Hippocampal formation (tissue), 2 donors: Measurements from ENCODE around the gene SYNJ2.

Experiments
- DNase-seq, 2 donors: peaks; one replicate each; lab custom pipeline; 2025; lab: John Stamatoyannopoulos, UW

The SYNJ2 gene

DNA sequence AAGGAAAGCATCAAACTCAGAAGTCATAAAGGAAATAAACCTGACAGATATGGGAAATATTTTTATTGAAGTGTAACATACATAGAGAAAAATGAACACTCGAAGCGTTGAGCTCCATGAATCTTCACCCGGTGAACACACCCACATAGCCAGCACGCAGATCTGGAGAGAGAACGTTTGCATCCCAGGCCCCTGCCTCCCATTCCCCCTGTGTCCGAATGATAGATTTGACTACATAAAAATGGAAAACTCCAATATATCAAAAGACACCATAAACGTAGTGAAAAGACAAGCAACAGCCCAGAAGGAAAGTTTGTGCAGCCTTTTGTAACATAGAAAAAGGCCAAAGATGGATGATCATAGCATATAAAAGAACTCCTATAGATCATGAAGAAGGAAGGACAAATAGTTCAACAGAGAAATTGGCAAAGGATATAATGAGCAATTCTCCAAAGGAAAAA is 17.1 kb downstream of the SYNJ2 start:
- no peak for DNase-seq

- peak; percentile 82 to 83 for DNase-seq
Measured at GRCh38 chr6:157999168-158000051, 17.7 kb downstream of the SYNJ2 start.

- DNase-seq, result no peak
Measured at GRCh38 chr6:158000530-158001307, 19.1 kb downstream of the SYNJ2 start.

- no peak for DNase-seq
Measured at GRCh38 chr6:158002249-158002950, 20.7 kb downstream of the SYNJ2 start.

DNA sequence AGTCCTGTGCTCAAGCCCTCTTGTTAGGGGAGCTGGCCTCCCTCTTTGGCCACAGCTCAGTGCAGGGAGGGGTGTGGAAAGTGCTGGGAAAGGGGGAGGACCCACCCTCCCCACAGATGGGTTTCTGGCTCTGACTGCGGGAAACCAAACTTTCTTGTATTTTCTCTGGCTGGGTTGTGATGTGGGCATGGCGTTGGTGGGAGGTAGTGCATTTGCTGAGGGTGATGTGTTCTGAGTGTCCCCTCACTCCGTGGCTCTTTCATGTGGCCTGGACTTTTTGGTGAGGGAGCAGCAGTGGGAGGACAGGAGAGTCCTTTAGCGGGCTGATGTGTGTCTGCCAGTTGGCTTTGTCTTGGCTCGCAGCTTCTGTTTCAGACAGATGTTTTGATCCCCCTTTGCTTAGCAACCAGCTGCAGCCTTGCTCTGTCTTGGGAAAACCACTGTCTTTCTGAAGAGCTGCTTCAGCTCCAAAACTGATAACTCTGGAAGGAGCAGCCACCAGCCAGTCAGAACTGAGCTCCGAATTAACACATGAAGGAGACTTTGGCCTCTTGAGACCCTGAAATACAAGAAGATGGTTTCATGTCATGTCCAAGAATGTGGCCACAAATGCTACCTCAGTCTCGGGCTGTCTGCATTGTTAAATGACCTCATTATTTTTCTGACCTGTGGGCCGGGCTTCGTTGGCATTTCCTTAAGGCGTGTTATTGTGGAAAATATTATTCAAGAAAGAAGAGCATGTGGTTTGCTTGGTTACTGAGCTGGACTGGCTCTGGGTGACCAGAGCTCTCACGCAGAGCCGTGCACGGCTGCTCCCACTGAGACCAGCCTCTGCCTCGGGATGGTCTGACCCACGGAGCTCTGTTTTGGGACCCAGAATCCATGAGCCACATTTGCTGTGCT is 21.5 kb downstream of the SYNJ2 start:
- DNase-seq, result peak in 1 of 2 donors; percentile 51

GRCh38 chr6:158003910-158004700 is 22.4 kb downstream of the SYNJ2 start:
- no peak for DNase-seq

DNA sequence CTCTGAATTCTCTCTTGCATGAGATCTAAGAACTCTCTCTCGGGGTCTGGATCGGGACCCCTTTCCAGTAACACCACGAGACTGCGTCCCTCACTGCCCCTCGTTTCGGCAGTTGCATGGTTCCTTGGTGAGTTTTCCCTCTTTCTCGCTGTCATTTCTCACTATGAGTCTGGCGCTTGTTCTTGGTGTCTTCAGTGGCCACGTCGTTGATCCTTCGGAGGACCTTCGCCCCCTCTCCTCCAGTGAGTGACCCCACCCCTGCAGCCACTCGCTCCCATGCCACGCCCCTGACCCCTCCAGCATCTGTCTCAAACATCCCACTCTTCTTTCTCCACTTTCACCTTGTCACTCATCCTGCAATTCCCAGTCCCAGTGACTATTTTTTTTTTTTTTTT is 23.0 kb downstream of the SYNJ2 start:
- no peak for DNase-seq

GRCh38 chr6:158005626-158006180 is 24.0 kb downstream of the SYNJ2 start:
- DNase-seq, result no peak

DNA sequence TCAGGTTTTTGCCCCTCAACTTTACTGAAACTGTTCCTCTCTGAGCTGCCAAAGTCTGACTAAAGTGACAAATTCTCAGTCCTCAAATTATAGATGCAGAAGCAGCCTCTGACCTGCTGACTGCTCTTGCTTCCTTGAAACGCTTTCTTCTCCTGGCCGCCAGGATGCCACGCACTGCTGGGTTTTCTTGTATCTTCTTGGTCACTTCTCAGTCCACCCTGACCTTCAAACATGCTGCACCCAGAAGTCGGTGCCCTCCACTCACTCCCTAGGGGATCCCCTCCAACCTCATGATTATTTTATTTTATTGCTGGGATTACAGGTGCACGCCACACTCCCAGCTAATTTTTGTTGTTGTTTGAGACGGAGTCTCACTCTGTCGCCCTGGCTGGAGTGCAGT is 24.7 kb downstream of the SYNJ2 start:
- no peak for DNase-seq

DNA sequence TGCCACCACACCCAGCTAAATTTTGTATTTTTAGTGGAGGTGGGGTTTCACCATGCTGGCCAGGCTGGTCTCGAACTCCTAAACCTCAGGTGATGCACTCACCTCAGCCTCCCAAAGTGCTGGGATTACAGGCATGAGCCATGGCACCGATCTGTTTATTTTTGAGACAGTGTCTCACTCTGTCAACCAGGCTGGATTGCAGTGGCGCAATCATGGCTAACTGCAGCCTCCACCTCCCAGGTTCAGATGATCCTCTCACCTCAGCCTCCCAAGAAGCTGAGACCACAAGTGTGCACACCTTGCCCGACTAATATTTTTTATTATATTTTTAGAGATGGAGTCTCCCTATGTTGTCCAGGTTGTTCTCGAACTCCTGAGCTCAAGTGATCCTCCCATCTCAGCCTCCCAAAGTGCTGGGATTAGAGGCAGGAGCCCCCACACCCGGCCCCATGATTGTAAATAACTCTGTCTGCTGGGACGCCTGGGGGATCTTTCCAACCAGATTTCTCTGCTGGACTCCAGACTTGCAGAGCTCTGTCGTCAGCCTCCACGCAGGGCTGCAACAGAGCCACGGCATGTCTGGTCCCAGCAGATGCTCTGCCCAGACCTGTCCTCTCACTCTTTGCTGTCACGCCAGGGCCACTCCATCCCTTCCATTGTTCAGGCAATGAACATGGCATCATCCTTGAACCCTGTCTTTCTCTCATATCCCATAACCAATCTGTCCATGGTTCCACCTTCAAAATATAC is 25.3 kb downstream of the SYNJ2 start:
- no peak for DNase-seq

GRCh38 chr6:158008864-158009113 is 27.1 kb downstream of the SYNJ2 start:
- DNase-seq, result no peak

- DNase-seq, result peak; percentile 70 to 80
Measured at GRCh38 chr6:158009114-158009891, 27.6 kb downstream of the SYNJ2 start.

DNA sequence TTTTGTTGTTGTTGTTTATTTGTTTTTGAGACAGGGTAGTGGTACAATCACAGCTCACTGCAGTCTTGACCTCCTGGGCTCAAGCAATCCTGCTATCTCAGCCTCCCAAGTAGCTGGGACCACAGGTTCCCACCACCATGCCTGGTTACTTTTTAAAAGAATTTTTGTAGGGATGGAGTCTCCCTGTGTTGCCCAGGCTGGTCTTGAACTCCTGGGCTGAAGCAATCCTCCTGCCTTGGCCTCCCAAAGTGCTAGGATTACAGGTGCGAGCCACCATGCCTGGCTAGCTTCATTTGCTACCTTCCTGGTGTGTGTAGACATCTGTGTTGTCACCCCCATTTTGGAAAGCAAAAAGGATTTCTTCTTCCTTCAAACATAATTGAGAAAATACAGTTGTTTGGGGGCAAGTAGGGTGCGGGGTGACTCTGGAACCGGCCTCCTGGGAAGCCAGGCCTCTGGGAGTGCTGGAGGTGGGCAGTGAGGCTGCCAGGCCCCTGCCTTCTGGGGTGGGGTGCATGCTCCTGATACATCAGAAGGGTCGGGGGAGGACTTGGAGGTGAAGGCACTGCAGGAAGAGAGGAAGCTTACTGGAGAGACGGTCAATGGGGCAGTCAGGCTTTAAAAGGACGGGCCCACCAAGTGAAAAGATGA is 28.4 kb downstream of the SYNJ2 start:
- DNase-seq, result no peak

GRCh38 chr6:158010591-158011477 is 29.2 kb downstream of the SYNJ2 start:
- no peak for DNase-seq

GRCh38 chr6:158011478-158011920 is 29.8 kb downstream of the SYNJ2 start:
- DNase-seq, result peak in 1 of 2 donors; percentile 89

DNA sequence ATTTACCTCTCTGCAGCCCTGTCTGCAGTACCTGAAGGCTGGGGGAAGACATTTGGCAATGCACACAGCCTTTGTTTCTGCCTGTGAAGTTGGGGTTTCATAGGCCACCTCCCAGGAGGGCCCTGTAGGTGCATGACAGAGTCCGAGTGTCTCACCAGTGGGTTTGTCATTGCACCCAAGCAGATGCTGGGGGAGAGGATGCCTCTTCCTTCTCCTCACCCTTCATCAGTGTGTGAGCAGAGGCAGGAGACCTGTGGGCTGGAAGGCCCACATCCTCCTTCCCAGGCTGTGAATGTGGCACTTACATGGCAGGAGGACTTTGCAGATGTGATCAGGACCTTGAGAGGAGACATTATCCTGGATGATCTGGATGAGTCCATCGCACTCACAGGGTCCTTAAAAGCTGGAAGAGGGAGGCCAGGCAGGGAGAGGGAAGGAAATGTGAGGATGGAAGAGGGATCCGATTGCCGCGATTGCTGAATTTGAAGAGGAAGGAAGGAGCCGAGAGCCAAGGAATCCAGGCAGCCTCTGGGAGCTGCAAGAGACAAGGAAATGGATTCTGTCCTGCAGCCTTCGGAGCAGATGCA is 30.4 kb downstream of the SYNJ2 start:
- DNase-seq, result no peak
